Measurements from ENCODE around the gene MUSTN1.
A peak's percentile ranks its signal among the peaks of the same experiment; 100 is the strongest.

The MUSTN1 gene

GRCh38 chr3:52856666-52857065 lies 21.8 kb upstream of the MUSTN1 start:
- no peak overlapping the region for H3K4me3 ChIP-seq (ENCODE audit: low read depth, low read length)
- no peak for DNase-seq (ENCODE audit: low read depth)
- no peak for TF ChIP-seq CTCF (conservative IDR thresholded peaks at IDR 0.05; ENCODE audit: low read depth, low read length)

- H3K4me3 ChIP-seq (ENCODE audit: low read depth, low read length): no peak overlapping the region
- TF ChIP-seq CTCF (conservative IDR thresholded peaks at IDR 0.05; ENCODE audit: low read depth, low read length): no peak
- DNase-seq (ENCODE audit: low read depth): no peak
These were observed 19.2 kb upstream of the MUSTN1 start for GRCh38 chr3:52854013-52854412.

GRCh38 chr3:52852419-52852818 lies 17.6 kb upstream of the MUSTN1 start:
- no peak for TF ChIP-seq CTCF (conservative IDR thresholded peaks at IDR 0.05; ENCODE audit: low read depth, low read length)
- no peak overlapping the region for H3K4me3 ChIP-seq (ENCODE audit: low read depth, low read length)
- DNase-seq (ENCODE audit: low read depth): no peak

GRCh38 chr3:52851348-52851747 lies 16.5 kb upstream of the MUSTN1 start:
- no peak overlapping the region for H3K4me3 ChIP-seq (ENCODE audit: low read depth, low read length)
- peak; percentile 72 for TF ChIP-seq CTCF (conservative IDR thresholded peaks at IDR 0.05; ENCODE audit: low read depth, low read length)
- DNase-seq (ENCODE audit: low read depth): peak; percentile 69

GRCh38 chr3:52849656-52850055 lies 14.8 kb upstream of the MUSTN1 start:
- DNase-seq (ENCODE audit: low read depth): no peak
- no peak overlapping the region for H3K4me3 ChIP-seq (ENCODE audit: low read depth, low read length)
- TF ChIP-seq CTCF (conservative IDR thresholded peaks at IDR 0.05; ENCODE audit: low read depth, low read length): no peak

GRCh38 chr3:52848617-52849016 lies 13.8 kb upstream of the MUSTN1 start:
- peak; percentile 91 for DNase-seq (ENCODE audit: low read depth)
- TF ChIP-seq CTCF (conservative IDR thresholded peaks at IDR 0.05; ENCODE audit: low read depth, low read length): no peak
- H3K4me3 ChIP-seq (ENCODE audit: low read depth, low read length): no peak overlapping the region

- TF ChIP-seq CTCF (conservative IDR thresholded peaks at IDR 0.05; ENCODE audit: low read depth, low read length): no peak
- no peak for DNase-seq (ENCODE audit: low read depth)
- H3K4me3 ChIP-seq (ENCODE audit: low read depth, low read length): no peak overlapping the region
These were observed 12.9 kb upstream of the MUSTN1 start for GRCh38 chr3:52847726-52848125.

Measured in choroid plexus epithelial cell (primary cell).